Endometrial microvascular endothelial cells (primary cell): Measurements from ENCODE around the gene NELFA. TPM values are rescaled to one million over a fixed set of nuclear protein-coding genes. Genes with fewer than 3 reads are reported as not detected.

Source experiments
- in situ Hi-C: cut with HindIII; loops from 2 replicates; pipeline ENCODE4 v1.10.0; 2017; ENCODE audit warnings: low sequenced_read_pairs, low pct_unique_long_range_greater_than_20kb; ENCODE audit errors: inconsistent ontology term
- total RNA-seq: library from RNA; depleted of rRNA; stranded (reverse); fragments of >200 nt; gene quantifications from one replicate; pipeline ENCODE4 v1.2.3, GENCODE V29; 2015; ENCODE audit errors: inconsistent ontology term

The NELFA gene
- total RNA-seq, 1 donor from 2014 or later: 27.2 TPM

- in situ Hi-C loops: no loop called here
These were observed 58.4 kb downstream of the NELFA start for GRCh38 chr4:1950369-1950768.

- in situ Hi-C loops: no loop called here
These were observed 59.8 kb downstream of the NELFA start for GRCh38 chr4:1948892-1949436.

GRCh38 chr4:1948232-1948631, 60.5 kb downstream of the NELFA start:
- in situ Hi-C loops: no loop called here

GRCh38 chr4:1945912-1946311, 62.9 kb downstream of the NELFA start:
- in situ Hi-C loops: no loop called here

- in situ Hi-C loops: no loop called here
These were observed 63.5 kb downstream of the NELFA start for GRCh38 chr4:1945124-1945895.

- in situ Hi-C loops: no loop called here
These were observed 64.8 kb downstream of the NELFA start for GRCh38 chr4:1943928-1944327.

GRCh38 chr4:1940566-1940965, 68.2 kb downstream of the NELFA start:
- in situ Hi-C loops: no loop called here

GRCh38 chr4:1939664-1940509, 68.9 kb downstream of the NELFA start:
- in situ Hi-C loops: no loop called here

GRCh38 chr4:1938027-1938426, 70.7 kb downstream of the NELFA start:
- in situ Hi-C loops: no loop called here

- in situ Hi-C loops: no loop called here
These were observed 71.2 kb downstream of the NELFA start for GRCh38 chr4:1937550-1937949.

- in situ Hi-C loops: no loop called here
These were observed 75.1 kb downstream of the NELFA start for GRCh38 chr4:1933700-1934099.

GRCh38 chr4:1932736-1933135, 76.0 kb downstream of the NELFA start:
- in situ Hi-C loops: no loop called here

Other genes with a start within 250 kb of the NELFA start
- gene FGFR3, start 215.7 kb downstream of the NELFA start, total RNA-seq: 0.19 TPM
- 53.4 TPM for gene LETM1, start 152.8 kb downstream of the NELFA start, total RNA-seq
- 68.2 TPM for gene NSD2, start 137.6 kb downstream of the NELFA start, total RNA-seq
- not detected for gene NAT8L, start 50.4 kb upstream of the NELFA start, total RNA-seq
- gene HAUS3, start 233.1 kb upstream of the NELFA start, total RNA-seq: 19.2 TPM
- 2.3 TPM for gene POLN, start 233.1 kb upstream of the NELFA start, total RNA-seq